ENCODE results near the gene PSMA7. TPM values are rescaled to one million over a fixed set of nuclear protein-coding genes. Genes with fewer than 3 reads are reported as not detected.
"Not testable (repeated sequence)": the region's sequence is repeated elsewhere in the genome, so short reads cannot be mapped to it uniquely, and the experiment has no call there.

The PSMA7 gene
- total RNA-seq, 2 donors from 2014 or later: 161 to 334 TPM

- no peaks in the 10 kb centered on the region for H3K9me3 Mint-ChIP-seq
- peaks cover 34% of the 10 kb centered on the region for H3K36me3 Mint-ChIP-seq (ENCODE audit: low read depth)
- H3K27me3 Mint-ChIP-seq: no peaks in the 10 kb centered on the region
- H3K27ac Mint-ChIP-seq: no peak overlapping the region
- H3K4me3 Mint-ChIP-seq: no peak overlapping the region
- ATAC-seq (replicated peaks): no peak
- H3K4me1 Mint-ChIP-seq: peaks cover 23% of the 10 kb centered on the region
Observed at GRCh38 chr20:62151835-62152364, 8.7 kb upstream of the PSMA7 start.

- Mint-ChIP-seq H3K9me3 (no peaks in the 10 kb centered on the region), H3K27ac (no peak overlapping the region), H3K27me3 (no peaks in the 10 kb centered on the region), H3K4me3 (no peak overlapping the region), H3K36me3 (ENCODE audit: low read depth) (peaks cover 34% of the 10 kb centered on the region), H3K4me1 (peaks cover 23% of the 10 kb centered on the region)
- no peak for ATAC-seq (replicated peaks)
Observed at GRCh38 chr20:62151225-62151624, 8.0 kb upstream of the PSMA7 start.

DNA sequence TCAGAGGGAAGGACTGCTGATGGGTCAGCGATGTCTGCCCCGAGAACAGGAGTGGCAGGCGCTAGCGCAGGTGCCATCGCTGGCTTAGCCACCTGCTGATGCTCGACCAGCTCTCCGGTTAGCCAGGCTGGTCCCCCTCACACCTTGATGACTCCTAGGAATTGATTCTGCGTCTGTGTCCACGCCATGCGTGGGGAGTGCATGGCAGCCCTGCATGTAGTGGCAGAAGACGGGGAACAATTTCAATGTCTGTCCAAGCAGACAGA, 7.0 kb upstream of the PSMA7 start:
- Mint-ChIP-seq H3K9me3 (no peaks in the 10 kb centered on the region), H3K36me3 (ENCODE audit: low read depth) (peaks cover 26% of the 10 kb centered on the region), H3K4me3 (no peak overlapping the region), H3K4me1 (peaks cover 16% of the 10 kb centered on the region), H3K27ac (no peak overlapping the region), H3K27me3 (no peaks in the 10 kb centered on the region)
- ATAC-seq (replicated peaks): no peak

DNA sequence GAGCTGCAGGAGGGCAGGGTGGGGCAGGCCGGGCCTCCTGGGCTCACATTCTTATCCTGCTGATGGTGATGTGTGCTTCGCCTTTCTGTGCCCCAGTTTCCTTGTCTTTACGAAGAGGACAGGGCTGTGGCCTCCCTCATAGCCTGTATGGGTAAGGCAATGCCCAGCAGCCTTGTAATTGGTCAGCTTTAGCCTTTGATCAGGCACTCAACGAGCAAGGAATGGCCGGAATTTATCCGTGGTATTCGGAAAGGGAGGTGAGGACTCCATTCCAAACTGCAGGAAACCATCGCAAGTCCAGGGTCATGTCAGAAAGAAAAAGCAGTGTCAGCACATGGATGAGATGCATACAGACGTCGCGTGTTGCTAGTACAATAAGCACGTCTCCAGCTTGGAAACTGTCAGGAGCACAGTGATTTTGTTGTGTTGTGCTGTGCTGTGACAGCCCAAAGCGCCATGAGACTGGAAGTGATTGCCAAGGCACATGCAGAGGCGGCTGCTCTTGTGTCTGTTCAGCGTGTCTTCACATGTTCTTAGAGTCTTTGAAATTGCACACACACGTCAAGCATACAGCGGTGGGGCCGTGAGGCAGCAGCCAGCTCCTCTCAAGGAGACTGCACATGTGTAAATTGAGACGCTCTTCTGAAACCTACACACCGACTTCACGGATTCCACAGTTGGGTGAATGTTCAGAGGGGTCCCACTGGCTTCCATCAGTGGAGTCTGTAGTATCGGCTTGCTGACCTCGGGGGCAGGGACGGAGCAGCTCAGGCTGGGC, 6.5 kb upstream of the PSMA7 start:
- no peak overlapping the region for H3K27ac Mint-ChIP-seq
- peaks cover 21% of the 10 kb centered on the region for H3K36me3 Mint-ChIP-seq (ENCODE audit: low read depth)
- ATAC-seq (replicated peaks): no peak
- H3K4me1 Mint-ChIP-seq: peaks cover 17% of the 10 kb centered on the region
- no peaks in the 10 kb centered on the region for H3K9me3 Mint-ChIP-seq
- H3K27me3 Mint-ChIP-seq: no peaks in the 10 kb centered on the region
- H3K4me3 Mint-ChIP-seq: no peak overlapping the region

DNA sequence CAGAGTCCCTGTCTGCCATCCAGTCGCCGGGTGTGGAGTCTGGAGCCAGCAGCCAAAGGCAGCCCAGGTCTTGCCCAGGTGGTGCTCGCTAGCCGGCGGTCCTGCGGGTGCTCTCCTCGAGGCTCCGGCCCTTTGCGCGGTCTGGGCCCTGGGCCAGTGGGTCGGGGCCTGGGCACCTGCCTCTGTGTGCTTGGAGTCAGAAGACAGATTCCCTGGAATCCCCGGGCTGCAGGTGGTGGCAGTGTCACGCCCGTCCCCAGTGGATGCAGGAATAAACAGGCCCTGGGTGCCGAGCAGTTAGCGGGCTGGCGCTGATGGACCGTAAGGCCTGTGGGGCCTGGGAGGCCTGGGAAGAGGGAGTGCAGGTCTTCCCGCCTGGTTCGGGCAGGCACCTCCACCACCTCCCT, 5.7 kb upstream of the PSMA7 start:
- Mint-ChIP-seq H3K4me1 (peaks cover 16% of the 10 kb centered on the region), H3K36me3 (ENCODE audit: low read depth) (peaks cover 13% of the 10 kb centered on the region)

GRCh38 chr20:62148383-62148782, 5.2 kb upstream of the PSMA7 start:
- not testable (repeated sequence) for H3K27me3 Mint-ChIP-seq, H3K4me3 Mint-ChIP-seq

More for the DNA sequence above, 5.7 kb upstream of the PSMA7 start:
- no peak for ATAC-seq (replicated peaks)
- Mint-ChIP-seq H3K9me3 (no peaks in the 10 kb centered on the region), H3K27ac (no peak overlapping the region), H3K27me3 (no peaks in the 10 kb centered on the region), H3K4me3 (no peak overlapping the region)

DNA sequence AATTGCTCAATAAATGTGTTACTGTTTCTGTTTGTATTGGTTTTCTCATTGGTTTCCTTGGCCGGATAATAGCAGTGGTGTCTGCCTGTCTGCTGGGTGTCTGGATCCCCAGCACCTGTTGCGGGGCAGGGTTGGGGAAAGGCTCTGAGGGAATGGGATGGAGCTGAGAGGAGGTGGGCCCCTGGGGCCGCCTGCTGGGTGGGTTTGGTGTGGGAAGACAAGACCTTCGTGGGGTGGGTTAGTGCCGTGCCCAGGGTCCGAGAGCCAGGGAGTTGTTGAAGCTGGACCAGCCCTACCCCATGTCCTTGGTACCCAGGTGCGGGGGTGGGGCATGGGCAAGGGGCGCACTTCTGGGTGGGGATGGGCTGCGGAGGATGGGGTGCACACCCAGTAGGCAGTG, 4.3 kb upstream of the PSMA7 start:
- H3K36me3 Mint-ChIP-seq (ENCODE audit: low read depth): peaks cover 2% of the 10 kb centered on the region
- H3K4me1 Mint-ChIP-seq: peaks cover 12% of the 10 kb centered on the region
- no peak overlapping the region for H3K4me3 Mint-ChIP-seq
- H3K27ac Mint-ChIP-seq: no peak overlapping the region
- H3K27me3 Mint-ChIP-seq: no peaks in the 10 kb centered on the region
- no peaks in the 10 kb centered on the region for H3K9me3 Mint-ChIP-seq
- no peak for ATAC-seq (replicated peaks)

More at GRCh38 chr20:62148383-62148782, 5.2 kb upstream of the PSMA7 start:
- not testable (repeated sequence) for ATAC-seq (replicated peaks); H3K9me3 Mint-ChIP-seq; H3K27ac Mint-ChIP-seq; H3K36me3 Mint-ChIP-seq (ENCODE audit: low read depth)
- peaks cover 12% of the 10 kb centered on the region for H3K4me1 Mint-ChIP-seq

DNA sequence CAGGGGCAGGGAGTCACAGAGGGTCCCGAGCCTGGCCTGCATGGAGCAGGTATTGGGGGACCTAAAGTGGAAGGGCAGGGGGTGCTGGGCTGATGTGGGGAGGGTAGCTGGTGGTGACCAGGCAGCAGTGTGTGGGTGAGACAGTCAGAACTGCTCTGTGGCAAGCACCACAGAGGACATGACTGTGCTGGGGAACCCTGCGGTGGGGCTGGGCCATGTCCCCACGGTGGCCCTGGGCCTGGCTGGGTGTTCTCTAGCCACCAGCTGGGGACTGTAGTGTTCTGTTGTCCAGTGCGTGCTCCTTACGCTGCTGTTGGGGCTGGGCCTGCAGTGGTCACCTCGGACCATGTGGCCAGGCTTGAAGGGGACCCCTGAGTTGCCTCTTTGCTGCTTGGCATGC, 3.9 kb upstream of the PSMA7 start:
- H3K36me3 Mint-ChIP-seq (ENCODE audit: low read depth): peaks cover 3% of the 10 kb centered on the region
- H3K4me3 Mint-ChIP-seq: no peak overlapping the region
- no peak for ATAC-seq (replicated peaks)
- no peak overlapping the region for H3K27ac Mint-ChIP-seq
- peaks cover 12% of the 10 kb centered on the region for H3K4me1 Mint-ChIP-seq
- no peaks in the 10 kb centered on the region for H3K27me3 Mint-ChIP-seq
- H3K9me3 Mint-ChIP-seq: no peaks in the 10 kb centered on the region

DNA sequence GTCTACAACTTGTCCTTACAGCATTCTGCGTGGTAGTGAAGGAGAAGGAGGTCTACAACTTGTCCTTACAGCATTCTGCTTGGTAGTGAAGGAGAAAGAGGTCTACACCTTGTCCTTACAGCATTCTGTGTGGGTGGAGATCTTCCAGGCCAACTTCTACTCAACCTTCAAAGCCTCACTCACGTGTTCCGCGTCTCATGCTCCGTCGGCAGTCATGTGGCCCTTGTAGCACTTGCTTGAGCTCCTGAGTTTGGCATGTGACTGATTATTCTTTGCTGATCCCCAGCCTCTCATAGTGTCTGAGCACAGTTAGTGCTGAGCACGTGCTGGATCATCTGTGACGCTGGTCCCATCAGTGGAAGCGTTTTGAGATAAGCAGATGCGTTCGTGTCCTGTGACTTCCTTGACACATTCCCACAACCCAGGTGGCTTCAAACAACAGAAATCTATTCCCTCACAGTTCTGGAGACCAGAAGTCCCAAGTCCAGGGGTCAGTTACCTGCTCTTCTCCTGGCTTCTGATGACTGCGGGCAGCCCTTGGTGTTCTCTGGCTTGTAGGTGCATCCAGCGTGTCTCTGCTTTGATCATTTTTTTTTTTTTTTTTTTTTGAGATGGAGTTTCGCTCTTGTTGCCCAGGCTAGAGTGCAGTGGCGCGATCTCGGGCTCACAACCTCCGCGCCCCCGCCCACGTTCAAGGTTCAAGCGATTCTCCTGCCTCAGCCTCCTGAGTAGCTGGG, 3.0 kb upstream of the PSMA7 start:
- no peak for ATAC-seq (replicated peaks)
- Mint-ChIP-seq H3K27me3 (no peaks in the 10 kb centered on the region), H3K9me3 (no peaks in the 10 kb centered on the region), H3K4me1 (peaks cover 21% of the 10 kb centered on the region), H3K4me3 (no peak overlapping the region), H3K27ac (no peak overlapping the region), H3K36me3 (ENCODE audit: low read depth) (peaks cover 13% of the 10 kb centered on the region)

GRCh38 chr20:62145688-62146018, 2.5 kb upstream of the PSMA7 start:
- Mint-ChIP-seq H3K27me3 (no peaks in the 10 kb centered on the region), H3K36me3 (ENCODE audit: low read depth) (peaks cover 18% of the 10 kb centered on the region), H3K9me3 (no peaks in the 10 kb centered on the region), H3K27ac (no peak overlapping the region), H3K4me1 (peaks cover 25% of the 10 kb centered on the region), H3K4me3 (peak overlapping the region; percentile 79)
- no peak for ATAC-seq (replicated peaks)

- Mint-ChIP-seq H3K9me3 (no peaks in the 10 kb centered on the region), H3K36me3 (ENCODE audit: low read depth) (peaks cover 32% of the 10 kb centered on the region), H3K27ac (peak overlapping the region; percentile 59), H3K4me1 (peaks cover 21% of the 10 kb centered on the region), H3K4me3 (peak overlapping the region; percentile 79), H3K27me3 (no peaks in the 10 kb centered on the region)
- peak; percentile 25 for ATAC-seq (replicated peaks)
Observed at GRCh38 chr20:62143957-62144825, 997 bp upstream of the PSMA7 start.

GRCh38 chr20:62142252-62143080, 728 bp downstream of the PSMA7 start:
- peak; percentile 6 for ATAC-seq (replicated peaks)
- peaks cover 50% of the 10 kb centered on the region for H3K36me3 Mint-ChIP-seq (ENCODE audit: low read depth)
- H3K4me1 Mint-ChIP-seq: peaks cover 29% of the 10 kb centered on the region
- H3K9me3 Mint-ChIP-seq: no peaks in the 10 kb centered on the region
- peak overlapping the region; percentile 92 for H3K4me3 Mint-ChIP-seq
- no peaks in the 10 kb centered on the region for H3K27me3 Mint-ChIP-seq
- peak overlapping the region; percentile 92 for H3K27ac Mint-ChIP-seq

- Mint-ChIP-seq H3K4me1 (peaks cover 30% of the 10 kb centered on the region), H3K9me3 (no peaks in the 10 kb centered on the region), H3K36me3 (ENCODE audit: low read depth) (peaks cover 58% of the 10 kb centered on the region), H3K27ac (peak overlapping the region; percentile 92), H3K27me3 (no peaks in the 10 kb centered on the region), H3K4me3 (peak overlapping the region; percentile 92)
- peak; percentile 41 for ATAC-seq (replicated peaks)
Observed at GRCh38 chr20:62141397-62142251, 1.6 kb downstream of the PSMA7 start.

All from activated T-helper 17 cell treated with anti-CD3 and anti-CD28 coated beads, Interleukin-2, amount 50 U/mL, for 72 hours (primary cell).